ENCODE measurements around the gene OR3A3.

Gene OR3A3

GRCh38 chr17:3469529-3469928 is 58.4 kb downstream of the OR3A3 start:
- no peaks in the 10 kb centered on the region; the same call in 1 of the 2 replicates for H3K36me3 ChIP-seq (ENCODE audit: control insufficient read depth, insufficient read depth, low read length)
- H3K9me3 ChIP-seq (ENCODE audit: control insufficient read depth, insufficient read depth, low read length), result no peaks in the 10 kb centered on the region
- no peak overlapping the region for H3K27ac ChIP-seq (ENCODE audit: low read length)
- H3K27me3 ChIP-seq (ENCODE audit: control insufficient read depth, insufficient read depth, low read length), result no peaks in the 10 kb centered on the region
- no peak overlapping the region for H3K4me3 ChIP-seq (ENCODE audit: low read length)
- no peaks in the 10 kb centered on the region for H3K4me1 ChIP-seq (ENCODE audit: control insufficient read depth, insufficient read depth, low read length)
- WGBS (ENCODE audit: insufficient coverage, insufficient read length), result no CpG with 5 or more reads among the region's 5 CpGs
- DNase-seq (ENCODE audit: low read depth, low spot score), result no peak

DNA sequence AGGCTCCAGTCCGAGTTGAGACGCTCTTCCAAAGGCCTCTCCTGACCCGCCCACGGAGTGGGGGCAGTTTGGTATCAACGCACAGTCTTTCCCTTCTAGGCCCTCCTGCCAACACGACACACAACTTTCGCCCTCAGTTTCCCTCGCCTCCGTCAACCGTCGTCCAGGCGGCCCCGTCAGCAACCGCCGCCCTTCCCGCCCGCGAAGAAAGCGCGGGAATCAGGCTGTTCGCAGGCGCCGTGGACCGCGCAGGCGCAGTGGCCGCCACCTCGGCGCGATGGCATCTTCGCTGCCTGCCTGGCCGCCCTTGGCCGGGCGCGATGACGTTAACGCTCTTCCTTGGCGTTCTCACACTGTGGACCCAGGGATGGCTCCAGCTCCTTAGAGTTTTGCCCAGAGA is 60.4 kb downstream of the OR3A3 start, which contains the start of gene SPATA22:
Gene SPATA22 (minus strand): TSS at position 221 of the 400 bp plus-strand sequence. CDS start 2,494 bp downstream, outside the sequence.
- WGBS (ENCODE audit: insufficient coverage, insufficient read length), result no CpG with 5 or more reads among the region's 38 CpGs
- H3K27ac ChIP-seq (ENCODE audit: low read length), result no peak within 1 kb of the TSS
- DNase-seq (ENCODE audit: low read depth, low spot score), result no peak
- H3K36me3 ChIP-seq (ENCODE audit: control insufficient read depth, insufficient read depth, low read length), result no peaks in the 10 kb centered on the region; the same call in 1 of the 2 replicates
- no peaks in the 10 kb centered on the region for H3K4me1 ChIP-seq (ENCODE audit: control insufficient read depth, insufficient read depth, low read length)
- no peaks in the 10 kb centered on the region for H3K9me3 ChIP-seq (ENCODE audit: control insufficient read depth, insufficient read depth, low read length)
- H3K27me3 ChIP-seq (ENCODE audit: control insufficient read depth, insufficient read depth, low read length), result no peaks in the 10 kb centered on the region
- no peak within 1 kb of the TSS for H3K4me3 ChIP-seq (ENCODE audit: low read length)

- no CpG with 5 or more reads among the region's 21 CpGs for WGBS (ENCODE audit: insufficient coverage, insufficient read length)
- H3K4me1 ChIP-seq (ENCODE audit: control insufficient read depth, insufficient read depth, low read length), result no peaks in the 10 kb centered on the region
- no peak overlapping the region for H3K4me3 ChIP-seq (ENCODE audit: low read length)
- DNase-seq (ENCODE audit: low read depth, low spot score), result no peak
- H3K9me3 ChIP-seq (ENCODE audit: control insufficient read depth, insufficient read depth, low read length), result no peaks in the 10 kb centered on the region
- H3K27ac ChIP-seq (ENCODE audit: low read length), result no peak overlapping the region
- H3K36me3 ChIP-seq (ENCODE audit: control insufficient read depth, insufficient read depth, low read length), result no peaks in the 10 kb centered on the region; the same call in 1 of the 2 replicates
- no peaks in the 10 kb centered on the region for H3K27me3 ChIP-seq (ENCODE audit: control insufficient read depth, insufficient read depth, low read length)
These were observed 61.0 kb downstream of the OR3A3 start for GRCh38 chr17:3472137-3472536.
